ENCODE results near the gene DLX5.
"Not testable (repeated sequence)": the region's sequence is repeated elsewhere in the genome, so short reads cannot be mapped to it uniquely, and the experiment has no call there.

The DLX5 gene

DNA sequence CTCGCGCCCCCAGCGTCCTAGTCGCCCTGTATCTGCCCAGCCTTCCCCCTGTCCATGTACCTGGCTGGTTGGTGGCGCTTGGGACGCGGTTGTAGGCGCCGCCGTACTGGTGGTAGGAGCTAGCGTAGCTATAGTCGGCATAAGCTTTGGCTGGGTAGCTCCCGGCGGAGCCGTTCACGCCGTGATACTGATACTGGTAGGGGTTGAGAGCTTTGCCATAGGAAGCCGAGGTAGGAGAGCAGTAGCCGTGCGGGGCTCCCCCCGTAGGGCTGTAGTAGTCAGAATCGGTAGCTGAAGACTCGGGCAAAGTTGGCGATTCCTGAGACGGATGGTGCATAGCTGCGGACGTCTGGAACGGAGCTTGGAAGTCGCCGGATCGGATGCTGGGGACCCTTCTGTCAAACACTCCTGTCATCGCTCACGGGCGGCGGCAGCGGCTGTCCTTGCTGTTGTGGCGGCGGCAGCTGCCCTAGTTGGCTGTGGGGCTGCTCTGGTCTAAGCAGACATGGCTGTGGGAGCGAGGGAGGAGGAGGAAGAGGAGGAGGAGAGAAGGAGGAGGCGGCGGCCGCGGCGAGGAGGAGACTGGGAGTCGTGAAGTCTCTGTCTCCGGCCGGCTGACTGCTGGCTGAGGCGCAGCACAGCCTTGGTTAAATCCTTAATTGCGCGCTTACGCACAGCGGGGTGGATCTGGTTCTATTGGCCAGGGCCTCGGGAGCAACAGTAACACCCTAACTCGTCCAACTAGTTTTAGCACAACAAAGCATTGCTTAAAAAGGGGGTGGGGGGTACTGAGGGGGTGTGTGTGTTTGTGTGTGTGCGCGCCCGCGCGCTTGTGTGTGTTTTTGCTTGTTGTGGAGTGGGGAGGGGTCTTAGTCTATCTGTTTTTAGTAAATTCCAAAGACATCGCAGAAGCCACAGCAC lies at the start of gene DLX5:
Gene DLX5, minus strand, starts transcription at position 623 of the 921 bp plus-strand sequence. Its CDS starts 208 bp downstream, at position 415.
- Histone ChIP-seq H3K4me1 (ENCODE audit: control insufficient read depth, insufficient read depth, low read length) (peaks cover 15% of the 10 kb centered on the region), H3K4me3 (ENCODE audit: low read depth, low read length) (peak within 1 kb of the TSS; percentile 55), H3K9me3 (ENCODE audit: control insufficient read depth, insufficient read depth, low read length) (no peaks in the 10 kb centered on the region), H3K9ac (ENCODE audit: low read depth, low read length) (no peak within 1 kb of the TSS), H3K27me3 (ENCODE audit: control insufficient read depth, insufficient read depth, low read length) (peaks cover 87% of the 10 kb centered on the region), H3K36me3 (ENCODE audit: control insufficient read depth, insufficient read depth, low read length) (no peaks in the 10 kb centered on the region)

DNA sequence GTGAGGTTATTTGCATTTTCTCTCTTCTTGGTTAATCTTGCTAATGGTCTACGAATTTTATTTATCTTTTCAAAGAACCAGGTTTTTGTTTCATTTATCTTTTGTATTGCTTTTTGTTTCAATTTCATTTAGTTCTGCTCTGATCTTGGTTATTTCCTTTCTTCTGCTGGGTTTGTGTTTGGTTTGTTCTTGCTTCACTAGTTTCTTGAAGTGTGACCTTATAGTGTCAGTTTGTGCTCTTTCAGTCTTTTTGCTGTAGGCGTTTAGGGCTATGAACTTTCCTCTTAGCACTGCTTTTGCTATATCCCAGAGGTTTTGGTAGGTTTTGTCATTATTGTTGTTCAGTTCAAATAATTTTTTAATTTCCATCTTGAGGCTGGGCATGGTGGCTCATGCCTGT lies 47.4 kb upstream of the DLX5 start:
- H3K4me1 ChIP-seq (ENCODE audit: control insufficient read depth, insufficient read depth, low read length); H3K4me3 ChIP-seq (ENCODE audit: low read depth, low read length); H3K27me3 ChIP-seq (ENCODE audit: control insufficient read depth, insufficient read depth, low read length); H3K9me3 ChIP-seq (ENCODE audit: control insufficient read depth, insufficient read depth, low read length); H3K36me3 ChIP-seq (ENCODE audit: control insufficient read depth, insufficient read depth, low read length); H3K9ac ChIP-seq (ENCODE audit: low read depth, low read length): not testable (repeated sequence)

DNA sequence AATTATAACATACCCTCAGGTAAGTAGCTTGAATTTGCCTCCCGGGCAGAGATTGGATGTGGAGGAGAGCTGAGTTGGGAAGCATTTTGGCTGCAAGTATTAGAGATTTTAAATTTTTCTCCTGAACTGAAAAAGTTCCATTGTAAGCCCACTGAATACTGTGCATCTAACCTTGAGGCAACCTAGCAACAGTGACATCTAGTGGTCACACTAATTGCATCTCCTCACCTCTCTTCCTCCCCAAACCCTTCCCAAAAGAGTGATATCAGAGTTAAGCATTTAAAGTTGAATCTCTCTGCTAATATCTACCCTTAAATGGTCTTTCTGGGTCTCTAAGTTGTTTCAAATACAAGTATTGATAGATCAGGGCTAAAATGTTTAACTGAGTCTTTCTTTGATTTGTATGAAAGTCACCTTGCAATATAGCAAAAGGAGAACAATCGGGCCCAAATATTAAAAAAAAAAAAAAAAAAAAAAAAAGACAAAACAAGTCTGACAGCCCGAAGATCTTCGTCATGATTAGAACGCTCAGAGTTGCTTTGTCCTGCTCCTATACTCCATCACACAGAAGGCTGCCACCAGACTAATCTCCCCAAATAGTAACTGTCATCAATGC lies 40.4 kb upstream of the DLX5 start:
- Histone ChIP-seq H3K9me3 (ENCODE audit: control insufficient read depth, insufficient read depth, low read length) (no peaks in the 10 kb centered on the region), H3K4me1 (ENCODE audit: control insufficient read depth, insufficient read depth, low read length) (no peaks in the 10 kb centered on the region), H3K36me3 (ENCODE audit: control insufficient read depth, insufficient read depth, low read length) (no peaks in the 10 kb centered on the region), H3K4me3 (ENCODE audit: low read depth, low read length) (no peak overlapping the region), H3K27me3 (ENCODE audit: control insufficient read depth, insufficient read depth, low read length) (no peaks in the 10 kb centered on the region), H3K9ac (ENCODE audit: low read depth, low read length) (no peak overlapping the region)

DNA sequence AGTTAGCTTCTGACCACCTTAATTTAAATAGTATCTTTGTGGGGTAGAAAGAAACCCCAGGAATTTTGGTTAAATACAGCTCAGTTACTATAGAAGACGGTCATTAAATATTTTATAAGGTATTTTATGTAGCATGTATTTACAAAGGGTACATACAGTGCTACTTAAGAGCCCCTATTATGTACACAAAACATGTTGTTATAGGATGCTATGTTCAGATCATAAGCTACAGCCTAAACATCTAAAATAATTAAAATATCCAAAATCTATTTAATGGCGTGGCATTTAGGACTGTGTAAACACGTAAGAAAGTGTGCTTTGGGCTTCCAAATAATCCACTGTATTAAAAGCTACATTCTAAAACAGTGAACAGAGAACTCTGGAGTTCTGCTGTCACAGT lies 39.4 kb upstream of the DLX5 start:
- Histone ChIP-seq H3K9ac (ENCODE audit: low read depth, low read length) (no peak overlapping the region), H3K9me3 (ENCODE audit: control insufficient read depth, insufficient read depth, low read length) (no peaks in the 10 kb centered on the region), H3K27me3 (ENCODE audit: control insufficient read depth, insufficient read depth, low read length) (no peaks in the 10 kb centered on the region), H3K36me3 (ENCODE audit: control insufficient read depth, insufficient read depth, low read length) (no peaks in the 10 kb centered on the region), H3K4me1 (ENCODE audit: control insufficient read depth, insufficient read depth, low read length) (no peaks in the 10 kb centered on the region), H3K4me3 (ENCODE audit: low read depth, low read length) (no peak overlapping the region)

DNA sequence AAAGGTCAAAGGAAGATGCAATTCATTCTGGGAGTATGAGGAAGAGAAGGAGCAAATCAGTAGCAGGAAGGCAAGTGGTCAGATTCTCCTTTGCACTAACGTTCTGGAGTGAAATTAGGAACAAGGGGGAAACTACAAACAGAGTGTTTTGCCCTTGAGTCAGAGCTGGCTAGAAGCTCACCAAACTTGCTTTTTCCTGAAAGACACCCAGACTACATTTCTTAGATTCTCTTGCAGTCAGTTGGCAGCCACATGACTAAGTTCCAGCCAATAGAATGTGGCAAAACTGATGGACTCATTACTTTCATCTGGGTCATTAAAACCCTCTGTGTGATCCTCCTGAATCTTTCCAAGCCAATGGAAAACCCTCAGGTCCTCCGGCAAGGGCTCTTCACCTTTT lies 18.6 kb upstream of the DLX5 start:
- H3K9ac ChIP-seq (ENCODE audit: low read depth, low read length): no peak overlapping the region
- no peaks in the 10 kb centered on the region for H3K36me3 ChIP-seq (ENCODE audit: control insufficient read depth, insufficient read depth, low read length)
- H3K9me3 ChIP-seq (ENCODE audit: control insufficient read depth, insufficient read depth, low read length): no peaks in the 10 kb centered on the region
- no peaks in the 10 kb centered on the region for H3K4me1 ChIP-seq (ENCODE audit: control insufficient read depth, insufficient read depth, low read length)
- H3K27me3 ChIP-seq (ENCODE audit: control insufficient read depth, insufficient read depth, low read length): peaks cover 2% of the 10 kb centered on the region
- H3K4me3 ChIP-seq (ENCODE audit: low read depth, low read length): no peak overlapping the region

DNA sequence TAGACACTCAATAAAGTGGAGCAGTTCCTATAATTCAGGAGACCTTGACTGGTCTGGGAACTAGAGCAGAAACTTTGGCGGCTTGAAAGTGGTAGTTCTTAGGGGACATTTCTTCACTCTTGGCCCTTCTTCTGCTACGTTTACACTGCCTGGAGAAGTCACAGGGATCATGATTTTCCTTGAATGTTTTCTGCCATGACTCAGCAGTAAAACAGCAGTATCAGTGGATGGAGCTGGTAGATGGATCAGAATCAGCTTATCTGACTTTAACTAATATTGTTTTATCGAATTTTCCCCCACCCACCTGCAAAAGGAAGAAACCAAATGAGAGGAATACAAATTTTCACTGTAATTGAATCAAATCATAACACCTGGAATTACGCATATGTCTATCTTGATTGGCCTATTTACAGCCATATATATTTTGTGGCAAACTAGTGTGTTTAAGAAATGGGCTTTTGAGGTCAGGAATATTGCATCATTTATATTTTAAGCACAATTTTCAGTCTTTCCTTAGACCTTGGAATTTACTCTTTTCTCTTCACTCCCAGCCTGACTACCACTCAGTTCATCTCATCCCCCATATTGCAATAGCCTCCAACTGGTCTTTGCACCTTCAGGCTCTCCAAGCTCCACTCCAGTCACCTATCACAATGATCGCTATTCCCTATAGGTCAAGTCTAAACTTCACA lies 14.9 kb upstream of the DLX5 start:
- Histone ChIP-seq H3K4me3 (ENCODE audit: low read depth, low read length) (no peak overlapping the region), H3K9ac (ENCODE audit: low read depth, low read length) (no peak overlapping the region), H3K4me1 (ENCODE audit: control insufficient read depth, insufficient read depth, low read length) (no peaks in the 10 kb centered on the region), H3K9me3 (ENCODE audit: control insufficient read depth, insufficient read depth, low read length) (no peaks in the 10 kb centered on the region), H3K27me3 (ENCODE audit: control insufficient read depth, insufficient read depth, low read length) (peaks cover 2% of the 10 kb centered on the region), H3K36me3 (ENCODE audit: control insufficient read depth, insufficient read depth, low read length) (no peaks in the 10 kb centered on the region)

DNA sequence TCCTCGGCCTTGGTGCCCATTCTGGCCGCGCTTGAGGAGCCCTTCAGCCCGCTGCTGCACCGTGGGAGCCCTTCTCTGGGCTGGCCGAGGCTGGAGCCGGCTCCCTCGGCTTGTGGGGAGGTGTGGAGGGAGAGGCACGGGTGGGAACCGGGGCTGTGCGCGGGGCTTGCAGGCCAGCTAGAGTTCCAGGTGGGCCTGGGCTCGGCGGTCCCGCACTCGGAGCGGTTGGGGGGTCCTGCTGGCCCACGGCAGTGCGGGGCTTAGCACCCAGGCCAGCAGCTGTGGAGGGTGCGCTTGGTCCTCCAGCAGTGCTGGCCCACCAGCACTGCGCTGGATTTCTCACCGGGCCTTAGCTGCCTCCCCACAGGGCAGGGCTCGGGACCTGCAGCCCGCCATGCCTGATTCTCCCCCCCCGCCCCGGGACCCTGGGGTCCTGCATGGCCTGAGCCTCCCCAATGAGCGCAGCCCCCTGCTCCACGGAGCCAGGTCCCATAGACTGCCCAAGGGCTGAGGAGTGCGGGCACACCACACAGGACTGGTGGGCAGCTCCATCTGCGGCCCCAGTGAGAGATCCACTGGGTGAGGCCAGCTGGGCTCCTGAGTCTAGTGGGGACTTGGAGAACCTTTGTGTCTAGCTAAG lies 9.7 kb upstream of the DLX5 start:
- not testable (repeated sequence) for H3K4me3 ChIP-seq (ENCODE audit: low read depth, low read length); H3K4me1 ChIP-seq (ENCODE audit: control insufficient read depth, insufficient read depth, low read length); H3K27me3 ChIP-seq (ENCODE audit: control insufficient read depth, insufficient read depth, low read length); H3K36me3 ChIP-seq (ENCODE audit: control insufficient read depth, insufficient read depth, low read length); H3K9ac ChIP-seq (ENCODE audit: low read depth, low read length); H3K9me3 ChIP-seq (ENCODE audit: control insufficient read depth, insufficient read depth, low read length)

DNA sequence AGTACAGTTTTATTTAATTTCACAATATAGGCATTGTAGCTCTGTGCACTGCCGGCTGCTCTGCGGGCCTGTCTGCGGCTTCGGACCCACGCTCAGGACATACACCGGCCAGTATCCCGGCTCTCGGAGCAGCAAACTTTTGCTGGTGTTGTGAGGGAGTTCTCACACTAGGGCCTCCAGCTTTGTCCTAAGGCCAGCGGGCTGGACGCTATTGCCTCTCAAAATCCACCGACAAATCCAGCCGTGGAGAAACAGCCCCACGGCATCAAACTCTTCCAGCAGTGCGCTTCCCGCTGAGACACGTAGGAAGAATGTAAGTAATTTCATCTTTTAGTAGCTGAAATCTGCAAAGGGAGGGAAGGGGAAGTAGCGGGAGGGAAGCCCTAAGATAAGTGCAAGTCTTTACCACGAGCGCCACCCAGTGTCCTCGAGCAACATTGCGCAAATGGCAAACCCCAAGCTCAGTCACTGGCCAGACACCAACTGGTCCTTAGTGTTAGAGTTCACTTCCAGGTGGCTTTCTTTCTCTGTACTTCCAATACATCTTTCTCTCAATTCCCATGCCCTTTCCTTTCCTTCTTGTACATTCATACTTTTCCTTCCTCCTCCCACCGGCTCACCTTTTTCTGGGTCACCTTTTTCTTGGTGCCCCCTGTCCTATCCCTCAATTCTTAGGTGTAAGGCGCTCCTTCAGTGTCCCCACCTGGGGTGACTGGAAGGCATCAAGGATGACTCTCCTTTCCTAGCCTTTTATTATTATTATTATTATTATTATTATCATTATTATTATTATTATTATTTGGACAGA lies 3.0 kb upstream of the DLX5 start:
- H3K4me1 ChIP-seq (ENCODE audit: control insufficient read depth, insufficient read depth, low read length): peaks cover 11% of the 10 kb centered on the region
- no peaks in the 10 kb centered on the region for H3K36me3 ChIP-seq (ENCODE audit: control insufficient read depth, insufficient read depth, low read length)
- peak overlapping the region; percentile 60 for H3K4me3 ChIP-seq (ENCODE audit: low read depth, low read length)
- peaks cover 61% of the 10 kb centered on the region for H3K27me3 ChIP-seq (ENCODE audit: control insufficient read depth, insufficient read depth, low read length)
- no peak overlapping the region for H3K9ac ChIP-seq (ENCODE audit: low read depth, low read length)
- H3K9me3 ChIP-seq (ENCODE audit: control insufficient read depth, insufficient read depth, low read length): no peaks in the 10 kb centered on the region

DNA sequence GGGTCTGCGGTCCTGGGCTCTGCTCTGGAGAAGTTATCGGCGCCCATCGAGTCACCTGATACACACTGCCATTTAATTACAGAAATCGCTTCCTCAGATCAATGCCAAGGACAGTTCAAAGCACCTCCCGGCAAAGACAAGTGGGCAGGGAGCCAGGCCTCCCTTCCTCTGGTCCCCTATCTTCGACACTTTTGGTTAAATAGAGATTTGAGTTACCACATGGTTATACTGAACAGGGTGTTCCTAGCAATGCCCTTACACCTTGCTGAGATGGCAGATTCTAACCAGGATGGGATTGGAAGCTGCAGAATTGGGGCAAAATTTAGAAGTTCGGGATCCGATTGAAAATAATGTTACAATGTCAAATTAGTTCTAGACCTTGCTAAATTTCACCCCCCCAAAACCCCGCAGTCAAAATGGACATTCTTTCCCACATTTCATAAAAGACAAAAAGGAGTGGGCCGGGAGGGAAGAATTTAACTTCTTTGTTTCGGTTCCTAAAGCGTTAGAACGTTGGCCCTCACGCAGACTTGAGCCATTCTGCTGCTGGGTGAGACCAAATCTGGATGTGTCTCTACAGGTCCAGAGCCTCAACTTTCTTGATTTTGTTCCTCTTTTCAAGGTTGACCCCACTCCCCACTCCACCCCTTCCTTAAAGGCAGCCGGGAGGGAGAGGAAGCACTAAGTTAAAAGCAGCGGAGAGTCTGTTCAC lies 2.2 kb upstream of the DLX5 start:
- H3K9ac ChIP-seq (ENCODE audit: low read depth, low read length): no peak overlapping the region
- H3K27me3 ChIP-seq (ENCODE audit: control insufficient read depth, insufficient read depth, low read length): peaks cover 69% of the 10 kb centered on the region
- H3K36me3 ChIP-seq (ENCODE audit: control insufficient read depth, insufficient read depth, low read length): no peaks in the 10 kb centered on the region
- peaks cover 15% of the 10 kb centered on the region for H3K4me1 ChIP-seq (ENCODE audit: control insufficient read depth, insufficient read depth, low read length)
- H3K4me3 ChIP-seq (ENCODE audit: low read depth, low read length): peak overlapping the region; percentile 60
- no peaks in the 10 kb centered on the region for H3K9me3 ChIP-seq (ENCODE audit: control insufficient read depth, insufficient read depth, low read length)

DNA sequence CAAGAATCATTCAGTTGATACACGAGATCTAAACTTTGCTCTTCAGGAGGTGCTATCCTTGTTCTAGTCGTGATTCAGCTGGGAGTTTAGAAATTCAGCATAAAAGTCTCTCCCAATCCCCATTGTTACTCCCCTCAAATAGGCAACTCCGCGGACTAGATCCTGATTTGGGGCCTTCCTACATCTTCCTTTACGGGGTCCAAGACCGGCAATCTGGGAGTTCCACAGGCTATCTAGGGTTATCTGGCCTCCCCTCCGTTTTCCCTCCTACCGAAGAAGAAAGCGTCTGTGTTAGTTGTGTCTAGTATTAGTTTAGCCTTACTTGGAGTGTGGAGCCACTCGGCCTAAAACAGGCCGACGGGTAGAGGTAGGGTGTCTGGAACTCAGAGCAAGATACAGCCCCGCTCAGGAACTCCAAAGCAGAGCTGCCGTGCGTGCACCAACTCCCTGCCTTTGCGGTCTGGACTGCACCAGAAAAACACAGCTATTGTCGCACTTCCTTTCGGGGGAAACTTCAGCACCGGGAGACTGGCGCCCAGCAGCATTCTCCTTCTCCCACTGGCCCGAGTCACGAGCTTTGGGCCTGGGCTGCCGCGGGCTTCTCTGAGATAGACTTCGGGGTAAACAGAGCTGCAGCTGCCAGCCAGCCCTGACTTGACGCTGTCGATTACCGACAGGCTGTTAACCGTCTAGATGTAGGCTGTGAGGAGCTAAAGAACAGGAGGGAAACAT lies 1.5 kb upstream of the DLX5 start:
- Histone ChIP-seq H3K27me3 (ENCODE audit: control insufficient read depth, insufficient read depth, low read length) (peaks cover 76% of the 10 kb centered on the region), H3K4me1 (ENCODE audit: control insufficient read depth, insufficient read depth, low read length) (peaks cover 15% of the 10 kb centered on the region), H3K9me3 (ENCODE audit: control insufficient read depth, insufficient read depth, low read length) (no peaks in the 10 kb centered on the region), H3K36me3 (ENCODE audit: control insufficient read depth, insufficient read depth, low read length) (no peaks in the 10 kb centered on the region), H3K9ac (ENCODE audit: low read depth, low read length) (no peak overlapping the region), H3K4me3 (ENCODE audit: low read depth, low read length) (peak overlapping the region; percentile 55)

Measured in iPS-15b (cell line).